Cerebellar cortex (tissue), 1 donor: Measurements from ENCODE around the gene ADAMTS2.

Source experiments
- DNase-seq: peaks from one replicate; pipeline ENCODE4 v3.0.0-alpha.2; 2015; ENCODE audit warnings: low spot score

The ADAMTS2 gene

DNA sequence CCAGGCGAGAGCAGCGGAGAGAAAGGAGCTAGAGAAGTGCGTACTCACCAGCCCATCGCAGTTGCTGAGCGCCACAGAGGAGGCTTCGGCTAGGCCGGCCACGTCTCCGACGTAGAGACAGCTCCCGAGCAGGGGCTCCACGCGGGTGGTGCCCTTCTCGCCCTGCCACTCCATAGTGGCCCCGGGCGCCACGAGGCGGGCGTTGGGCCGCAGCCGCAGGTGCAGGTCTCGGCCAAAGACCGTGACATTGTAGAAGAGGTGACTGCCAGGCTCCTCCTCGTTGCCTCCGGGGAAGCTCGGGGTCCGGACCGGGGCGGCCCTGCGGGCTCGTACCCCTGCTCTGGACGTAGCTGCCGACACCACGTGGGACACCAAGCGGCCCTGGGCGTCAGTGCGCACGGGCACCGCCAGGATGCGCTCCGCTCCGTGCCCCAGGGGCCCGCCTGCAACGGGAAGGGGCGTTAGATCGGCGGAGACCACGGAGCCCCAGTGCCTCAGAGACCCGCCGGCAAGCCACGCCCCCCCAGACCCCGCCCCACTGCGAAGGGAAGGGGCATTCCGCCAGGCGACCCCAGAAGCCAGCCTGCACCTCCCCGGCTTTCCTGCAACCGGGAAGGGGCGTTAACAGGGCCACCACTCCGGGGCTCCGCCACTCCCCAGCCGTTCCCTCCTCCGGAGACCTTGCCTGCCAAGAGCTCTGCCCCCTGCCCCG is 1.4 kb downstream of the ADAMTS2 start:
- no peak for DNase-seq

DNA sequence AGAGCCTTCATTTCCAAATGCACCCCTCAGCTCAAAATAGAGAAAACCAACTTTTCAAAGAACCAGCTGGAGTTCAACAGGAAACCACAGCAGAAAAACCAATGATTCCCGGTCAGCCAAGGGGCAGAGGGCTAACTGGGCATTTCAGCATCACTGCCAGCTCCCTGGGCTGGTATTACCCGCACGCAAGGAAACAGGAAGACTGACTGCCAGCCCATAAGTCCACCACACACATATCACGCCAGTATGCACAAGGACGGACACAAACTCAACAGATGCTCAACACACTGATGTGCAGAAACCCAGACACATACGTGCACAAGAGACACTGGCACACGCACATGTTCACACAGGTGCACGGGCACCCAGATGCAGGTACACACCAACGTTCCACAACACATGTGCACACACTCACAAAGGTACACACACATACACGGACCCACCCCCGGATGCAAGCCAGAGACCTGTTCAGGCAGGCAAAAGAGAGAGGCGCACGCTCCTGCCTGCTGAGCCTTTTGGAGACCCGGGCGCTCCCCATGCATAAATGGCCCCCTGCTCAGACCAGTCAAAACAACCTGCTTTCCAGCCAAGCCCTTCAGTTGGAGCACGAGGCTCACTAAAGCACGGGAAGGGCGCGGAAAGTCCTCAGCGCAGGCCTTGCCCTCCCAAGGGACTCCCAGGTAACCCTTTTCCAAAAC is 2.1 kb downstream of the ADAMTS2 start:
- no peak for DNase-seq

DNA sequence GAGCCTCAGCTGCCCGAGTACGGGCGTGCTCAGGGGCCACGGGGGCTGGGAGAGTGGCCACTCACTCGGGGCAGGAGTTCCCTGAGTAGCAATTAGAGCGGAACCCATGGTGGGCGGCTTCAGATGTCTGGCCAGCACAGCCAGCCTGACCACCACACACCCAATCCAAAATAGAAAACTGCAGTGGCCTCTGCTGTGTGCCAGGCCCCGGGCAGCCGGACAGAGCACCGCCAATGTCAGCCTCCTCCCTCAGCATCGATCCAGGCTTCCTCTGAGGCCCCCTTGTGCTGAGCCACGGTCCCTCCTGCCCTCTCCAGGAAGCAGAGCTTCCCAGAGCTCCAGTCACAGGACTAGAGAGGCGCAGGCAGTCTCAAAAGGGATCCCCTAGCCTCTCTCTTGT is 2.7 kb downstream of the ADAMTS2 start:
- no peak for DNase-seq

DNA sequence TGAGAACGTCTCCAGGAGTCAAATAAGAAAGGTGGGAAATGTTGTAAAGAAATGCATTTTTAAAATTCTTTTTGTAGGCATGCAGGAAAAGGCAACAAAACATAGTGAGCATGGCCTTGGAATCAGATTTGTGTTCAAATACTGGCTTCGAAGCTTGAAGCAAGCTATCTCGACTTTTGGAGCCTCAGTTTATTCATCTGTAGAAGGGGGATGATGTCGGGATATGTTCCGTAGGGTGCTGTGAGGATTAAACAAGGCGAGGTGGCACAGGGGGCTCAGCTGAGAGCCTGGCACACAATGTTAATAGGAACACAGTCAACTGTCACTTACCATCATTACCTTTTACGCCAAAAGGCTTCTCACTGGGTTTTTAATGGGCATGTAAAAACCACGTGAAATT is 4.8 kb downstream of the ADAMTS2 start:
- no peak for DNase-seq

DNA sequence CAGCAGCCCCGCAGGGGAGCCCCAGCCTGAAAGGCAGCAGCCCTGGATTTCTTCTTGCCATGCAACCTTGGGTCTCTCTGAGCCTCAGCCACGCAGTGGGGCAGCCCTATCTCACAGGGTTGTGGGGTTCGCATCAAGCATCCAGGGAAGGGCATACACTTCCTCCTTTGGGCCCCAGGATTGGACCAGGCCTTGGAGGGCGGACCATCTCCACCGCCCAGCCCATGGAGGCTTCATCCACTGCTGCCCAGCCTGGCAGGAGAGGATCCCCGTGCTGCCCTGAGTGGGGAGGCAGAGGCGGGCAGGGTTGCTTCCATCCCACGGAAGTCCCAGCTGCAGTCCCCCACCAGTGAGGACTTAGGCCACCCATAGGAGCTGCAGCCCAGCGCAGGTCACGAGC is 5.3 kb downstream of the ADAMTS2 start:
- DNase-seq, result no peak

- no peak for DNase-seq
Measured at GRCh38 chr5:179339081-179339480, 6.2 kb downstream of the ADAMTS2 start.

GRCh38 chr5:179337796-179338676 is 7.2 kb downstream of the ADAMTS2 start:
- no peak for DNase-seq

GRCh38 chr5:179336871-179337795 is 8.1 kb downstream of the ADAMTS2 start:
- DNase-seq, result no peak

GRCh38 chr5:179336126-179336870 is 9.0 kb downstream of the ADAMTS2 start:
- no peak for DNase-seq

DNA sequence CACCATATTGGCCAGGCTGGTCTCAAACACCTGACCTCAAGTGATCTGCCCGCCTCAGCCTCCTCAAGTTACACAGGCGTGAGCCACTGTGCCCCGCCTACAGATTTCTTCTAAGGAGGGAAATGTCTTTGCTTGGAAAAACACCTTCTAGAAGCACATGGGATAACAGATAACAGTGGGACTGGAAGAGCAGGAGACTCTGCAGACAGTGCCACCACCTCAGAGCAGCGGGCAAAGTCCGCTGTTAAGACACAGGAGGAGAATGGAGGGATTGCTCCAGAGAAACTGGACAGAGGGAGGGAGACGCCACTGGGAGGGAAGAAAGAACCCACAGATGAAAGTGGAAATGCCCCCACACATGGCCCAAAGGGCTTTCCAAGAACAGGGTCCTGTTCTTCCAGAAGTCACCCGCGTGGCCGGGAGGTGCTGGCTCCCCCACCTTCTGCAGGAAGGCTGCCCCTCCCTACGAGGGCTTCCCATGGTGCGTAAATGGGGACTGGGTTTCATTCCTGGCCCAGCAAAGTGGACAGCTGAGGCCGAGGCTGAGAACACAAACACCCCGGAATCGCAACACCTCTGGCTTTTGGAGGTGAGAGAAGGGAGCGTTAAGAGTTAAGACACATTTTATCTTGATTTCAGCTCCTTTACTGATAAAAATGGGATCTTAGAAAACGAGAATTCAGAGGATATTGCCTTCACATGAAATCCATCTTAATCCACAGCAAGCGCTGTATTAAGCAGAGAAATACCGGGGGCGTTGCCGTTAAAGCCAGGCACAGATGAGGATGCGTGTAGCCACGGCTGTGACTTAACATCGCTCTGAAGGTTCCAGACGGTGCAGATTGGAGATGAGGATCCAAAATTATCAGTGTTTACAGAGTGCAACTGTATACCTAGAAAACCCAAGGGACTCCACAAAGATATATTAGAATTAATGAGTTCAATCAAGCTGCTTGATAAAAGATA is 11.2 kb downstream of the ADAMTS2 start:
- DNase-seq, result no peak

GRCh38 chr5:179332741-179333290 is 12.4 kb downstream of the ADAMTS2 start:
- no peak for DNase-seq

GRCh38 chr5:179331591-179332375 is 13.5 kb downstream of the ADAMTS2 start:
- DNase-seq, result no peak

DNA sequence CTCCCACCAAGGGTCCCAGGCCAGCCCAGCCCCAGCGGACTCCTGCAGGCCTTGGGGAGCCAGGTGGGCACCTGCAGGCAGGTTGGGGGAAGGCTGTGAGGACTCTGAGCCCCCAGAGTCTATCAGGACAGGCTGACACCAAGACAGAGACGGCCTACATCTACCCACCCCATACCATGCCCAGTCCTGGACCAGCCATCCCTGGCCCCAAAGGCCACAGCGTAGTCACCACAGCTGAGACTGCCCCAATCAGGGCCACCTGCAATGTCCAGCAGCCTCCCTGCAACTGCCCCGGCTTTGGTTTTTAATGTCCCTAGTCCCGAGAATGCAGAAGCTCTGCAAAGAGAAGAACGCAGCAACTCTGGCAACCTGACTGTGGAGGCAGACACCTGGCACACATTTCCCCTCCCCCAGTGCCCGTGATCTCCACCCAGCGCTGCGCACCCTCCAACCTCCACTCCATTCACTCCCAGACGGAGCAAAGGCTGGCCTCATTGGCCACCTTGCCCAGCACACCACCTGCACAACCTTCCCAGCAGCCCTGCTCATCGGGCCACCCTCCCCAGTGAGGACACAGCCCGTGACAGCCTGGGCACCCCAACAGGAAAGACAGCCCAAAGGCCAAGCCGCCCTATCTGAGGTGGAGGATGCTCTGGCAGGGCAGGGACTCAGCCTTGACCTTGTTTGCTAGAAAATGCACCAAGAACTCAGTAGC is 14.9 kb downstream of the ADAMTS2 start:
- DNase-seq, result no peak

DNA sequence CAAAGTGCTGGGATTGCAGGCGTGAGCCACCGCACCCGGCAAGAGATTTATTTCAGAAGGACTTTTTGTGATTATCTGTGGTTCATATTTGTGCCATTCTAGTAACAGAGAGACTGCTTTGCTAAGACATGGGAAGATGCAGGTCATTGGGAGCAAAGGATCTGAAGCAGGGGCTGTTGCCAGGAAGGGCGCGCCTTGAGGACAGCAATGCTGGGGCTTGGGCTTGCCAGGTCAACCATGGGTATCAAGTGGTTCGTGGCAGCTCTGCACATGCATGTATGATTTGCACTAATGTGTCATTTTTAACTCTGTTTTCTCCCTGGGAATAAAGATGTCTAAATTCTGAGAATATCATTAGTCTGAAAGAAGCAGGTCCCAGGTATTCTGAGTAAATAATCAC is 17.0 kb downstream of the ADAMTS2 start:
- DNase-seq, result no peak

- no peak for DNase-seq
Measured at GRCh38 chr5:179327021-179327735, 18.1 kb downstream of the ADAMTS2 start.

DNA sequence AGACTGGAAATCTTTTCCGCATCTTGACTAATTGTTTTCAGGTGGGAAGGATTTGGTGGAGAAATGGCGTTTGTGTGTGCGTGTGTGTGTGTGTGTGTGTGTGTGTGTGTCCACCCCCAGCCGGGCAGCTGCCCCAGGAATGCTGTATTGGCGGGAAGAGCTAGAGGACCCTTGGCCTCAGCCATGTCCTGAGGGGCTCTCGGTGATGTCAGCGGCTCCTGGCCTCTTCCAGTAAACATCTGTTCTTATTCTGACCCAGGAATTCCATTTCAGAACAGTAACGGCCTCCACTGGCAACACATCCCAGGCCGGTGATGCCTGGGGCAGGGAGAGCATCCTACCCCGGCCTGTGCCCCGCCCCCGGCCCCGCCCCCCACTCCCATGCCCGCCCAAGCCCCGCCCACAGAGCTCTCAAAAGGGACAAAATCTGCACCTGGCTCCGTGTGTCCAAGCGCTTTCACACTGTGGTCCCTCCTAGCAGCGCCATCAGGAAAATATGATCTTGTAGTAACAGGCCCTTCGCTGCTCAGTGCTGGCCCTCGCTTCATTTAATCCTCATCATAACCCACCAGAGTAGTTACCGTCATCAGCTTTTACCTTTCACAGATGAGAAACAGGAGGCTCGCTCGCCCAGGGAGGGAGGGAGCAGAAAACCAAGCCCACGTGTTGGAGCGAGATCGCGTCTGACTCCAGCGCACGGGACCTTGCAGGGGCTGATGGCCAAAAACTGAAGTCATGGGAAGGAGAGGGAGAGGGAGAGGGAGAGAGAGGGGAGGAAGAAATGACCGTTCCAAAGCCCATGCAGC is 18.9 kb downstream of the ADAMTS2 start:
- DNase-seq, result no peak
